Activated naive CD4-positive, alpha-beta T cell treated with anti-CD3 and anti-CD28 coated beads for 36 hours (primary cell): ENCODE results near the gene SMPD1. TPM values are rescaled to one million over a fixed set of nuclear protein-coding genes. Genes with fewer than 3 reads are reported as not detected.

Experiments
- CTCF ChIA-PET: fragments of 350-600 bp; sonication (Branson Sonifier 250); formaldehyde crosslinking; loops from one replicate; lab custom pipeline; 2021; ENCODE audit warnings: antibody characterized with exemption; lab: Charles Lee
- DNase-seq: peaks from one replicate; pipeline ENCODE4 v3.0.0-alpha.2; 2020
- H3K27ac Mint-ChIP-seq: one replicate; pipeline ENCODE4 v1.8.0; 2021; ENCODE audit warnings: mild to moderate bottlenecking, mixed read lengths
- H3K27me3 Mint-ChIP-seq: one replicate; pipeline ENCODE4 v1.8.0; 2021; ENCODE audit warnings: low read depth, mixed read lengths
- H3K36me3 Mint-ChIP-seq: one replicate; pipeline ENCODE4 v1.8.0; 2021; ENCODE audit warnings: low read depth, mixed read lengths
- H3K4me1 Mint-ChIP-seq: one replicate; pipeline ENCODE4 v1.8.0; 2021; ENCODE audit warnings: low read depth, mixed read lengths
- H3K4me3 Mint-ChIP-seq: one replicate; pipeline ENCODE4 v1.8.0; 2021; ENCODE audit warnings: mild to moderate bottlenecking, moderate library complexity, mixed read lengths
- H3K9me3 Mint-ChIP-seq: one replicate; pipeline ENCODE4 v1.8.0; 2021; ENCODE audit warnings: mixed read lengths
- intact Hi-C: fragments of 100-400 bp; cut with micrococcal nuclease; formaldehyde crosslinking; loops from one replicate; pipeline ENCODE4 v1.15.1; 2023
- total RNA-seq, 2 experiments: library from RNA; stranded (reverse); gene quantifications; one replicate each; pipeline ENCODE4 v1.2.3, GENCODE V29; 2021

The SMPD1 gene
- total RNA-seq, 2 experiments from 2014 or later: 24.5 to 27.5 TPM

DNA sequence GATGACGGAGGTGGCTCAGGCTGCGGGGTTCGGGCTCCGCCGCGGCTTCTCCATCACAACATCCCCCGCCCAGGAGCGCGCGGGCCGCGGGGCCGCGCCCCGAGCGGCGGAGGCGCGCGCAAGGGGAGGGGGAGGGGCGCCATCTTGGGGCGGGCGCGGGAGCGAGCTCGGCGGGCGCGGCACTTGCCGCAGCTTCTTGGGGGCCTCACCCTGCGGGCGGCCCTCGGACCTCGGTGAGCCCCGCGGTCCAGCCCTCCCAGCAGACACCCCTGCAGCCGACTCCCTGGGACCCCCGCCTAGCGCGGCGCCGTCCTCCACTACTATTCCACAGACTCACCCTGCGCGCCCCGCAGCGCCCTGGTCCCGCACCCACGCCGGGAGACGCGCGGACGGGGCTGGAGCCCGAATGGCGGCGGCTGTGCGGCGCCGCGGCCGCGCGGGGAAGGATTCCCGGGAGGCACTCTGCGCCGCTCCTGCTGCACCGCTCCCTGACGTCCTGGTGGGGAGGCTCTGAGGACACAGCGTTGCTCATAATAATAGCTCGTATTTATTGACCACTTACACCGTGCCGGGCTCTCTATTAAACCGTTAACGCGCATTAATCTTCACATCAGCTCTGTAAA lies 28.8 kb downstream of the SMPD1 start, which contains the start of gene APBB1:
APBB1 (minus strand) TSS at position 86 of the 623 bp plus-strand sequence. CDS start 7,747 bp downstream, outside the sequence.
- intact Hi-C loops: loop anchor here (1.0 to 10.0 kb wide), 9 partner anchors 16 to 1814 kb away; partner anchors contain the start of genes ARFIP2, SMPD1, TIMM10B and TRIM22
- DNase-seq: peak; percentile 75
- Mint-ChIP-seq H3K4me1 (peaks cover 3% of the 10 kb centered on the region), H3K27me3 (no peaks in the 10 kb centered on the region), H3K36me3 (no peaks in the 10 kb centered on the region), H3K9me3 (no peaks in the 10 kb centered on the region), H3K4me3 (peak within 1 kb of the TSS; percentile 76), H3K27ac (peak within 1 kb of the TSS; percentile 77)
- CTCF ChIA-PET: interaction anchor here (0.5 to 4.4 kb wide), 8 partner anchors 9 to 1750 kb away, joined by 3 to 33 read pairs (median 4); no protein-coding TSS in a partner anchor

DNA sequence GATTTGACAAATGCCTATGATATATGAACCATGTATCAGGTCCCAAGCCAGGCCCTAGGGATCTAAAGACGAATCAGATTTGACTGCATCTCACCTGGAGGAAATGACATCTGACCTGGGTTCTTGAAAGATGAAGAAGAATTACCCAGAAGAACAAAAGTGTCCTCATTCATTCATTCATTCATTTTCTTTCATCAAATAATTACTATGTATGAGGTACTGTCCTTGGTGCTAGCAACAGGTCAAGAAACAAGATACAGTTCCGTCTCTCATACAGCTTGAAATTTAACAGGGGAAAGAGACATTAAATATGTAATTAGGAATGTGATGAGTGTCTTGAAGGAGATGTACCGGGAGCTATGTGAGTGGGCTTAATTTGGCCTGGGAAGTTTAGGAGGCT lies 30.4 kb downstream of the SMPD1 start:
- CTCF ChIA-PET: interaction anchor here (0.8 to 3.2 kb wide), 2 partner anchors 10 to 41 kb away, joined by 3 to 14 read pairs; no protein-coding TSS in a partner anchor
- intact Hi-C loops: no loop called here
- H3K4me1 Mint-ChIP-seq: peaks cover 3% of the 10 kb centered on the region
- H3K36me3 Mint-ChIP-seq: no peaks in the 10 kb centered on the region
- H3K4me3 Mint-ChIP-seq: no peak overlapping the region
- no peak for DNase-seq
- no peaks in the 10 kb centered on the region for H3K9me3 Mint-ChIP-seq
- no peak overlapping the region for H3K27ac Mint-ChIP-seq
- H3K27me3 Mint-ChIP-seq: no peaks in the 10 kb centered on the region

DNA sequence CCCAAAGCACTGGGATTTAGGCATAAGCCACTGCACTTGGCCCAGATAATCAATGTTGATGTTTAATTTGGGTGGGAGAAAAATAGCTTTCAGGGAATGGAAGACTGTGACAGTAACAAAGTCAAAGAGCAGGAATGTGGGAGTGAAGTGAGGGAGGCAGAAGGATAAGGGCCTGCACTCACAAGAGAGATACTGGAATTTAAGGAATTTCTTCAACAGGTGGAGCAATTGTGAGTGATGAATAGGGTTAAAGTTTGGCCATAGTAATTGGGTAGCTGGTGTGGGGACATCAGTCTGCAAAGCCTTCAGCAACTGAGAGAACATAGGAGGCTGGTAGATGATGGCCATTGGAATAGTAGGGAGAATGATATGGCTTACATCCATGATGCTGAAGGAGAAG lies 37.2 kb downstream of the SMPD1 start:
- no peaks in the 10 kb centered on the region for H3K4me1 Mint-ChIP-seq
- H3K36me3 Mint-ChIP-seq: no peaks in the 10 kb centered on the region
- DNase-seq: no peak
- H3K27ac Mint-ChIP-seq: no peak overlapping the region
- H3K27me3 Mint-ChIP-seq: no peaks in the 10 kb centered on the region
- intact Hi-C loops: no loop called here
- H3K9me3 Mint-ChIP-seq: no peaks in the 10 kb centered on the region
- CTCF ChIA-PET: interaction anchor here (1.4 to 5.5 kb wide), 6 partner anchors 8 to 49 kb away, joined by 3 to 42 read pairs (median 6); partner anchors contain the start of gene APBB1
- H3K4me3 Mint-ChIP-seq: no peak overlapping the region

DNA sequence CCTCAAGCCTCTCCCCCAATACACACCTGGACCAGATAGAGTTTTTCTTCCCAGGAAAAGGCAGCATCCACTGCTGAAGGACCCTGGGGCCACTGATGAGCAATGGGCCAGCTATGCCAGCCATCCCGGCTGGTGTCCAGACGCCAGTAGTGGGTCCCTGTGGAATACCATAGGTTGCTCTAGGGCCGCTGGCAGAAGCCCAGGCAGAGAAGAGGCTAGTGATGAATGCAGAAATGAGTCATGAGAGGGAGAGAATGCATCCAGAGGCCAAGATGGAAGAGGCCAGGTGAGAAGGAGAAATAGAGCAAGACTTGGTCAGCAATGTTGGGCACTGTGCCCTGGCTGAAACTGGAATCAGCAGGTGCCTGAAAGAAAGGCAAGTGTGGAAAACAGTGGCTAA lies 41.6 kb downstream of the SMPD1 start:
- no peak overlapping the region for H3K27ac Mint-ChIP-seq
- intact Hi-C loops: no loop called here
- no peaks in the 10 kb centered on the region for H3K27me3 Mint-ChIP-seq
- H3K4me1 Mint-ChIP-seq: peaks cover 2% of the 10 kb centered on the region
- CTCF ChIA-PET: interaction anchor here (3.2 to 5.5 kb wide), 2 partner anchors 11 to 53 kb away, joined by 23 to 42 read pairs; no protein-coding TSS in a partner anchor
- no peak overlapping the region for H3K4me3 Mint-ChIP-seq
- no peak for DNase-seq
- H3K9me3 Mint-ChIP-seq: no peaks in the 10 kb centered on the region
- H3K36me3 Mint-ChIP-seq: no peaks in the 10 kb centered on the region

DNA sequence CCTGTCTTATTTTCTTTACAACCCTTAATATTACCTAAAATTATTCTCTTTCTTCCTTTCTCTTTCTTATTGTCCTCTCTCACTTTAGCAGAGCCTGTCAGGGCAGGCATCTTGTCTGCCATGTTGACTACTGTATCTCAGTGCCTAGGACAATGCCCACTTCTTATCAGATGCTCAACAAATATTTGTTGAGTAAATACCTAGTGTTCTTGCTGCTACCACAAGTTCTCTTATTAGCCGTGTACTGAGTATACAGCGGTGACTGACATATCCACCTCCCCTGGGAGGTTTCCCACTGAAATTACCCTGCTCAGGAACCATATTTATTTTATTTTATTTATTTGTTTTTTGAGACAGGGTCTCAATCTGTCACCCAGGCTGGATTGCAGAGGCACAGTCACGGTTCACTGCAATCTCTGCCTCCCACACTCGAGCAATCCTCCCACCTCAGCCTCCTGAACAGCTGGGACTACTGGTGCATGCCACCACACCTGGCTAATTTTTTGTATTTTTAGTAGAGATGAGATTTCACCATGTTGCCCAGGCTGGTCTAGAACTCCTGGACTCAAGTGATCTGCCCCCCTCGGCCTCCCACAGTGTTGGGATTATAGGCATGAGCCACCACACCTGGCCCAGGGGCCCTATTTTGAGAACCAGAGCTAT lies 43.9 kb downstream of the SMPD1 start:
- H3K4me1 Mint-ChIP-seq: peaks cover 2% of the 10 kb centered on the region
- no peaks in the 10 kb centered on the region for H3K27me3 Mint-ChIP-seq
- CTCF ChIA-PET: interaction anchor here (0.7 to 1.3 kb wide), 3 partner anchors 9 to 55 kb away, joined by 4 to 5 read pairs (median 4); no protein-coding TSS in a partner anchor
- H3K36me3 Mint-ChIP-seq: no peaks in the 10 kb centered on the region
- intact Hi-C loops: no loop called here
- H3K4me3 Mint-ChIP-seq: no peak overlapping the region
- H3K27ac Mint-ChIP-seq: no peak overlapping the region
- no peak for DNase-seq
- H3K9me3 Mint-ChIP-seq: no peaks in the 10 kb centered on the region

DNA sequence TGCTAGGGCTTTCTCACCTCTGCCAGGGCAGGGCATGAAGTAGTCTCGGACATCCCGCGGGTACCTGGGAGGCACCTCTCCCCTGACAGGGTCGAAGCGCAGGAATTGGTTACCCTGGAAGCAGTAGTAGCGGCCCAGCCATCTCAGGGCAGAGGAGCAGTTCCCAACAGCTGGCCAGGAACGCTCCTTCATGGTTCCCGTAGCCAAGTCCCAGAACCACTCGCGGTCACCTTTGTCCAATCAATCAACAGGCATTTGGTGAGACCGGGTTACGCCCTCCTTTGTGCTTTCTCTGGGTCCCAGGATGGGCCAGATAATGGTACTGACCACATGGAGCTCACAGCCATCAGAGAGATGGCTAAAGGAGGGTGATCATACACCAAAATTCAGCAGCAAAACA lies 47.1 kb downstream of the SMPD1 start:
- no peak overlapping the region for H3K27ac Mint-ChIP-seq
- DNase-seq: no peak
- H3K4me3 Mint-ChIP-seq: no peak overlapping the region
- H3K9me3 Mint-ChIP-seq: no peaks in the 10 kb centered on the region
- CTCF ChIA-PET: interaction anchor here (0.9 to 12.8 kb wide), 7 partner anchors 7 to 267 kb away, joined by 3 to 736 read pairs (median 6); partner anchors contain the start of gene SMPD1
- no peaks in the 10 kb centered on the region for H3K27me3 Mint-ChIP-seq
- no peaks in the 10 kb centered on the region for H3K36me3 Mint-ChIP-seq
- peaks cover 2% of the 10 kb centered on the region for H3K4me1 Mint-ChIP-seq
- intact Hi-C loops: loop anchor here (5.0 kb wide), 1 partner anchor 320 kb away; no protein-coding TSS in a partner anchor

DNA sequence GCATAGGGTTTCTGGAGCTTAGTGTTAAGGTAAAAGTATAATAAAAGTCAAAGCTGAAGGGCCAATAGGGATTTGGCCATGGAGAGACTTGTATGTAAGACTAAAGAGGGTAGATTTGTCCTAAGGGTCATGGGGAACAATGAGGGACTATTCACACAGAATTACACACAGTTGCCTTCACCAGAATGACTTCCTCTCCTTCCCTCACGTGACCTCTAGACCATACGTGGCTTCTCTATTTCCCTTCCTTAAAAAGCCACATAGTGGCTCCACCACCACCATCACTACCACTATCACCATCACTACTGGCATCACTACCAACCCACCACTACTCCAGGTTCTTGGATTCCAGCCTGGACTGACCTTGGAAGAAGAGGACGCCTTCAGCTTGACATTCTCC lies 47.7 kb downstream of the SMPD1 start:
- H3K27me3 Mint-ChIP-seq: no peaks in the 10 kb centered on the region
- intact Hi-C loops: loop anchor here (2.0 to 5.0 kb wide), 4 partner anchors 43 to 319 kb away; partner anchors contain the start of genes ARFIP2, MRPL17, SMPD1 and TIMM10B
- DNase-seq: no peak

DNA sequence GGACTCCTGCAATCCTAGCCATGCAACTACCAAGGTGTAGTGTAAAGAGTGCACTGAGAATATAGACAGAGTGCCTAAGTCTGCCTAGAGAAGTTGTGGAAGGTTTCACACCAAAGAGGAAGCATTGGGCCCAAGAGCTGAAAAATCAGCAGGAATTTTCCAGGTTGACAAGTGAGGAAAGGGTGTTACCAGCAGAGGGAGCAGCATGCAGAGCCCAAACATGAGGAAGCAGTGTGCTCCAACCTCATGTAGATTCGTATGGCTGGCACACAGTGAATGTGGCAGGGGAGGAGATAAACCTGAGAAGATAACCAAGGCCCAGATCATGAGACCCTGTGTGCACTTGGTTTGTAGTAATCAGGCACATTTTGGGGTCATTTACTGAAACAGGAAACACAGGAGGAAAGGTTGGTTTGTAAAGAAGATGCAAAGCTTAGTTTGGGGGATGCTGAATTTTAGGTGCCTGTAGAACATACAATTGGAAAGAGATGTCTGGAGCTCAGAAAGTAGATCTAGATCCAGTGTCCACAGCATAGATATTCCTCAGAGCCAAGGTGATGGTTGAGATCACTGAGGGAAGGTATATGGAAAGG lies 48.8 kb downstream of the SMPD1 start:
- DNase-seq: peak; percentile 67
- intact Hi-C loops: loop anchor here (1.0 to 5.0 kb wide), 7 partner anchors 20 to 318 kb away; partner anchors contain the start of genes APBB1, ARFIP2, MRPL17 and SMPD1
- Mint-ChIP-seq H3K9me3 (no peaks in the 10 kb centered on the region), H3K4me3 (no peak overlapping the region), H3K27ac (no peak overlapping the region), H3K27me3 (no peaks in the 10 kb centered on the region), H3K36me3 (no peaks in the 10 kb centered on the region), H3K4me1 (peaks cover 2% of the 10 kb centered on the region)
- CTCF ChIA-PET: interaction anchor here (0.6 to 12.8 kb wide), 14 partner anchors 8 to 249 kb away, joined by 3 to 736 read pairs (median 3); partner anchors contain the start of genes SMPD1 and TIMM10B

More for the DNA sequence above, 47.7 kb downstream of the SMPD1 start:
- Mint-ChIP-seq H3K9me3 (no peaks in the 10 kb centered on the region), H3K36me3 (no peaks in the 10 kb centered on the region), H3K4me1 (peaks cover 2% of the 10 kb centered on the region), H3K4me3 (no peak overlapping the region), H3K27ac (no peak overlapping the region)
- CTCF ChIA-PET: interaction anchor here (0.6 to 12.8 kb wide), 13 partner anchors 8 to 268 kb away, joined by 3 to 736 read pairs (median 3); partner anchors contain the start of gene SMPD1

DNA sequence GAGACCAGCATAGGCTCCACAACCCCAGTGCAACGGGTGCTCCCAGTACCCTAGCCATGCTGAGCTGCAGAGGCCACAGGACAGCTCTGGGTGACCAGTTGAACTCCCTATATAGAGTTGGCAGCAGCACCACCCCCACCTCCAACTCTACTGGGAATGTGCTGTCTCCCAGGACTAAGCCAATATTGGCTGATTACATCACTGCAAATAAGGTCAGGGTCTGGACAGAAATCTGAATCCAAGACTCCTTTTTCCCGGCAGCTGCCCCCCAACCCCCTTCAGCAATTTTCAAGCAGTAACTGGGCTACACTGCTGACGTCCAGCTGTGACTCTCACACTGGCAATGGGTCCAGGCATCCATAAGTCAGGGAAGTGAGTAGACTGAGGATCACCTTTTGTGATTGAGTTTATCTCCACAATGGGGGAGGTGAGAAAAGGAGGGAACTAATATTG lies 50.7 kb downstream of the SMPD1 start, which contains the start of gene HPX:
HPX (minus strand) TSS at position 82 of the 453 bp plus-strand sequence; CDS start at position 58, 24 bp downstream.
- intact Hi-C loops: loop anchor here (5.0 kb wide), 2 partner anchors 189 to 266 kb away; no protein-coding TSS in a partner anchor
- H3K9me3 Mint-ChIP-seq: no peaks in the 10 kb centered on the region
- H3K4me3 Mint-ChIP-seq: no peak within 1 kb of the TSS
- H3K4me1 Mint-ChIP-seq: no peaks in the 10 kb centered on the region
- H3K36me3 Mint-ChIP-seq: no peaks in the 10 kb centered on the region
- no peak within 1 kb of the TSS for H3K27ac Mint-ChIP-seq
- CTCF ChIA-PET: interaction anchor here (0.8 to 12.8 kb wide), 11 partner anchors 10 to 91 kb away, joined by 3 to 736 read pairs (median 4); partner anchors contain the start of gene SMPD1
- H3K27me3 Mint-ChIP-seq: no peaks in the 10 kb centered on the region
- DNase-seq: no peak

DNA sequence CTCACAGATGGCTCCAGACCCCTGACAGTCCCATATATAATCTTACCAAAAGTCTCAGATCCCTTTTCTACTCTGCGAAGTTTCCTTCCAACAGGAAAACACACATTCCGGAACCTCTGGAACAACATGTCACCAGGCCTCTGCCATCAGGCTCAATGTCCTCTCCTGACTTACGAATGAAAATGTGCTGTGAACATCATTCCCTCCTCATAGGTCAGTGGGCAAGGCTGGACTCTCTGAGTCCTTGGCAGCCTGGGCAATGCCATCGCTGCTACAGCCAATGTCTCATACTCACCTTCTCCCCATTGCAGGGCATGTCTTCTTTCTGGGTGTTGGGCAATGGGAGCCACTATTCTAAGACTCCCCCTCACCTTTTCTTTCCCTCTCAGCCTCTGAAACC lies 52.2 kb downstream of the SMPD1 start:
- no peak overlapping the region for H3K27ac Mint-ChIP-seq

DNA sequence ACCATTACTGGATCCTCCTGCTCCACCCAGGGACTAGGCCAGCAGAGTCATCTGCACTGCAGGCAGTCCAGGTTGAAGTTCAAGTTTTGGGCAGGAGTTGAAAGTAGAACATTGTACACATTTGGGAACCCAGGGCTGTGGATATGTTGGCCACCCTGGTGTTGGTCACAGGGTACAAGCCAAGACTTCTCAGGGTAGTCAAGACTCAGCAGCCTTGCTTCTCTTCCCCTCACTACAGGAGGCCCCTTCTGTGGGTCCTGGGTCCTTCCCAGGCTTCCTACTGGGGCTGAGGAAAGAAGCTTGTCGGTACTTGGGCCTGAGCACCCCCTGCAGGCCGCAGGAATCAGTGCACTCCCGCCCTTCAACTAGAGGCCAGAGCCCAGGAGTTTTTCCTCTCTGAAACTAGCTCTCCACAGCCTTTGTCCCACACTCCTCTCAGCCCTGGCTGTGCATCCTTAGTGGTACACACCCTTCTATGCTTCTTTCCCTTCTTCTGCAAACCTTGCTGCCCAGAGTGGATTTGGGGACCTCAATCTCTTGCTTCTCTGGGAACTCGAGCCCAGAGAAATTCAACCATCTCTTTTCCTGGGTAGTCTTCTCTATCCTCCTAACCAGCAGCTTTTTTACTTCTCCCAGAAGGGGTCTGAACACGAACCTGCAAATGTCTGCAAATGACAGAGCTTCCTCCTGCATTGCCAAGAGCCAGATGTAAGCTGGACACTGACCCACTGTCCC lies 53.2 kb downstream of the SMPD1 start:
- no peaks in the 10 kb centered on the region for H3K9me3 Mint-ChIP-seq
- no peak overlapping the region for H3K4me3 Mint-ChIP-seq
- peak; percentile 69 for DNase-seq
- H3K27me3 Mint-ChIP-seq: no peaks in the 10 kb centered on the region
- H3K36me3 Mint-ChIP-seq: no peaks in the 10 kb centered on the region
- H3K27ac Mint-ChIP-seq: no peak overlapping the region
- CTCF ChIA-PET: interaction anchor here (0.6 to 12.8 kb wide), 34 partner anchors 9 to 314 kb away, joined by 3 to 736 read pairs (median 5); partner anchors contain the start of genes APBB1, SMPD1 and TRIM3
- intact Hi-C loops: loop anchor here (1.0 to 5.0 kb wide), 6 partner anchors 24 to 264 kb away; partner anchors contain the start of gene APBB1
- H3K4me1 Mint-ChIP-seq: no peaks in the 10 kb centered on the region

More for the DNA sequence above, 52.2 kb downstream of the SMPD1 start:
- Mint-ChIP-seq H3K4me3 (no peak overlapping the region), H3K9me3 (no peaks in the 10 kb centered on the region), H3K27me3 (no peaks in the 10 kb centered on the region), H3K4me1 (no peaks in the 10 kb centered on the region), H3K36me3 (no peaks in the 10 kb centered on the region)
- CTCF ChIA-PET: interaction anchor here (0.9 to 12.8 kb wide), 19 partner anchors 10 to 88 kb away, joined by 3 to 736 read pairs (median 8); partner anchors contain the start of genes APBB1, SMPD1 and TRIM3
- intact Hi-C loops: loop anchor here (5.0 kb wide), 2 partner anchors 190 to 265 kb away; no protein-coding TSS in a partner anchor
- DNase-seq: no peak
